Measurements from ENCODE around the gene PCDHGA3.
A peak's percentile ranks its signal among the peaks of the same experiment; 100 is the strongest.
"Not testable (repeated sequence)": the region's sequence is repeated elsewhere in the genome, so short reads cannot be mapped to it uniquely, and the experiment has no call there.

The PCDHGA3 gene

DNA sequence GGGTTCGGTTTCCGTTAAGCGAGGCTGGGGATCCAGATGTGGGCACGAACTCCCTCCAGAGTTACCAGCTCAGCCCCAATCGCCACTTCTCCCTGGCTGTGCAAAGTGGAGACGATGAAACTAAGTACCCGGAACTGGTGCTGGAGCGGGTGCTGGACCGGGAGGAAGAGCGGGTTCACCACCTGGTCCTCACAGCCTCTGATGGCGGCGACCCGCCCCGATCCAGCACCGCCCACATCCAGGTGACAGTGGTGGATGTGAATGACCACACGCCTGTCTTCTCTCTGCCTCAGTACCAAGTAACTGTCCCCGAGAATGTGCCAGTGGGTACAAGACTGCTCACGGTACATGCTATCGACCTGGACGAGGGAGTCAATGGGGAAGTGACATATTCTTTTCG lies 39.7 kb downstream of the PCDHGA3 start:
- no peak for DNase-seq (ENCODE audit: low read depth)

DNA sequence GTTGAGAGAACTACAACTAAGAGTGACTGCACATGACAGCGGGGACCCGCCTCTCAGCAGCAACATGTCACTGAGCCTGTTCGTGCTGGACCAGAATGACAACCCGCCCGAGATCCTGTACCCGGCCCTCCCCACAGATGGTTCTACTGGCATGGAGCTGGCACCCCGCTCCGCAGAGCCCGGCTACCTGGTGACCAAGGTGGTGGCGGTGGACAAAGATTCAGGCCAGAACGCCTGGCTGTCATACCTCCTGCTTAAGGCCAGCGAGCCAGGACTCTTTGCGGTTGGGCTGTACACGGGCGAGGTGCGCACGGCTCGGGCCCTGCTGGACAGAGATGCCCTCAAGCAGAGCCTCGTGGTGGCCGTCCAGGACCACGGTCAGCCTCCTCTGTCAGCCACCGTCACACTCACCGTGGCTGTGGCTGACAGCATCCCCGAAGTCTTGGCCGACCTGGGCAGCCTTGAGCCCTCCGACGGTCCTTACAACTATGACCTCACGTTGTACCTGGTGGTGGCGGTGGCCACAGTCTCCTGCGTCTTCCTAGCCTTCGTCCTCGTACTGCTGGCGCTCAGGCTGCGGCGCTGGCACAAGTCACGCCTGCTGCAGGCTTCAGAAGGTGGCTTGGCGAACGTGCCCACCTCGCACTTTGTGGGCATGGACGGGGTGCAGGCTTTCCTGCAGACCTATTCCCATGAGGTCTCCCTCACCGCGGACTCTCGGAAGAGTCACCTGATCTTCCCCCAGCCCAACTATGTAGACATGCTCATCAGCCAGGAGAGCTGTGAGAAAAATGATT lies 41.0 kb downstream of the PCDHGA3 start:
- no peak for DNase-seq (ENCODE audit: low read depth)

DNA sequence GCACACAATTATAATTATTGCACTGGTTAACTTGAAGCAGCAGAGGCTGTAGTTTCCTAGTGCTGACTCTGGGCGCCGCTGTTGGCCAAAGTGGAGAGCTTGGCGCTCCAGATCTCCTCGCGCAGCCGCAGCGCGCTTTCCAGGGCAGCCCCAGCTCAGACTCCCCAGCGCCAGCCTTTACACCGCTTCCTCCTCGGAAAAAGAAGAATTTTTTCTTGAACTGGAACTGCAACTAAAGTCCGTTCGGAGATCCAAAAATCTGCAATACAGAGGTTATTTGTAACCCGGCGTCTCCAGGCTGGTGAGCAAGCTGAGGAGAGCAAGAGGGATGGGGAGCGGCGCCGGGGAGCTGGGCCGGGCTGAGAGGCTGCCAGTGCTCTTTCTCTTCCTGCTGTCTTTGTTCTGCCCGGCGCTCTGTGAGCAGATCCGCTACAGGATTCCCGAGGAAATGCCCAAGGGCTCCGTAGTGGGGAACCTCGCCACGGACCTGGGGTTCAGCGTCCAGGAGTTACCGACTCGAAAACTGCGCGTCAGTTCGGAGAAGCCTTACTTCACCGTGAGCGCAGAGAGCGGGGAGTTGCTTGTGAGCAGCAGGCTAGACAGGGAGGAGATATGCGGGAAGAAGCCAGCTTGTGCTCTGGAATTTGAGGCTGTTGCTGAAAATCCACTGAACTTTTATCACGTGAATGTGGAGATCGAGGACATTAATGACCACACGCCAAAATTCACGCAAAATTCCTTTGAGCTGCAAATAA lies 44.1 kb downstream of the PCDHGA3 start, which contains the start of gene PCDHGB4:
Gene PCDHGB4 (plus strand): TSS at position 142 of the 755 bp plus-strand sequence. CDS start 187 bp downstream, at position 329.
- peak; percentile 21 for DNase-seq (ENCODE audit: low read depth)

DNA sequence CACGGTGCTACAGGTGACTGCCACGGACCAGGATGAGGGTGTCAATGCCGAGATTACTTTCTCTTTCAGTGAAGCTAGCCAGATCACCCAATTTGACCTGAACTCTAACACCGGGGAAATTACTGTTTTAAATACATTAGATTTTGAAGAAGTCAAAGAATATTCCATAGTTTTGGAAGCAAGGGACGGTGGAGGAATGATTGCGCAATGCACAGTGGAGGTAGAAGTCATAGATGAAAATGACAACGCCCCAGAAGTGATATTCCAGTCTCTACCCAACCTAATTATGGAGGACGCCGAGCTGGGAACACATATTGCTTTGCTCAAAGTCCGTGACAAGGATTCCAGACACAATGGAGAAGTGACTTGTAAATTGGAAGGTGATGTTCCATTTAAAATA lies 45.0 kb downstream of the PCDHGA3 start:
- no peak for DNase-seq (ENCODE audit: low read depth)

DNA sequence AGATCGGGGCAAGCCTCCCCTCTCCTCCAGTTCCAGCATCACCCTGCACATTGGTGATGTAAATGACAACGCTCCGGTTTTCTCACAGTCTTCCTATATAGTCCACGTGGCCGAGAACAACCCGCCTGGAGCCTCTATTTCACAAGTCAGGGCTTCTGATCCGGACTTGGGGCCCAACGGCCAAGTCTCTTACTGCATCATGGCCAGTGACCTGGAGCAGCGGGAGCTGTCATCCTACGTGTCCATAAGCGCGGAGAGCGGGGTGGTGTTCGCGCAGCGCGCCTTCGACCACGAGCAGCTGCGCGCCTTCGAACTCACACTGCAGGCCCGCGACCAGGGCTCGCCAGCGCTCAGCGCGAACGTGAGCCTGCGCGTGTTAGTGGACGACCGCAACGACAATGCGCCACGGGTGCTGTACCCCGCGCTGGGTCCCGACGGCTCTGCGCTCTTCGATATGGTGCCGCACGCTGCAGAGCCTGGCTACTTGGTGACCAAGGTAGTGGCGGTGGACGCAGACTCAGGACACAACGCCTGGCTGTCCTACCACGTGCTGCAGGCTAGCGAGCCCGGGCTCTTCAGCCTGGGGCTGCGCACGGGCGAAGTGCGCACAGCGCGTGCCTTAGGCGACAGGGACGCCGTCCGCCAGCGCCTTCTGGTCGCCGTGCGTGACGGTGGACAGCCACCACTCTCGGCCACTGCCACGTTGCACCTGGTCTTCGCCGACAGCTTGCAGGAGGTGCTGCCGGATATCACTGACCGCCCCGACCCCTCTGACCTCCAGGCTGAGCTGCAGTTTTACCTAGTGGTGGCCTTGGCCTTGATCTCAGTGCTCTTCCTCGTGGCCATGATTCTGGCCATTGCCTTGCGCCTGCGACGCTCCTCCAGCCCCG lies 45.8 kb downstream of the PCDHGA3 start:
- DNase-seq (ENCODE audit: low read depth) = no peak

DNA sequence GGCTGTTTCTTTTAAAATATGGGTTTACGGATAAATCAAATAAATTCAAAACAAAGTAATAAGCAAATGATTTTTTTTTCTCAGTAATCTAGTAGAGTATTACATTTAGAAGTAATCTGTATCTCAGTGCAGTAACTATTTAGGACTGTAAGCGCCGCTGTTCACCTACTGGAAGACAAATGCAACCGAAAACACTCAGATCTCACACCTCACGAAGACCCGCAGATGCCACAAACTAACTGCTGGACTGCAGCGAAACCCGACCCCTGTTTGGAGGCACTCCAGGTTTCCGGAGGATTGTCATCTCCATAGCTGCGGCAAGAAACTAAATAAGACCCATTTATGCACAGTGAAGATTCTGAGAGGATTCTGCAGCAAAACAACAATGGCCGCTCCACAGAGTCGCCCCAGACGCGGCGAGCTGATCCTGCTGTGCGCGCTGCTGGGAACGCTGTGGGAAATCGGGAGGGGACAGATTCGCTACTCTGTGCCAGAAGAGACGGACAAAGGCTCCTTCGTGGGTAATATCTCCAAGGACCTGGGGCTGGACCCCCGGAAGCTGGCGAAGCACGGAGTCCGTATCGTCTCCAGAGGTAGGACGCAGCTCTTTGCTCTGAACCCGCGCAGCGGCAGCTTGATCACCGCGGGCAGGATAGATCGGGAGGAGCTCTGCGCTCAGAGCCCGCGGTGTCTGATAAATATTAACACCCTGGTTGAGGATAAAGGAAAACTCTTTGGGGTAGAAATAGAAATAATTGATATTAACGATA lies 49.0 kb downstream of the PCDHGA3 start, which contains the start of gene PCDHGA8:
Gene PCDHGA8 (plus strand): TSS at position 205 of the 770 bp plus-strand sequence. CDS start 181 bp downstream, at position 386.
- DNase-seq (ENCODE audit: low read depth) = no peak

DNA sequence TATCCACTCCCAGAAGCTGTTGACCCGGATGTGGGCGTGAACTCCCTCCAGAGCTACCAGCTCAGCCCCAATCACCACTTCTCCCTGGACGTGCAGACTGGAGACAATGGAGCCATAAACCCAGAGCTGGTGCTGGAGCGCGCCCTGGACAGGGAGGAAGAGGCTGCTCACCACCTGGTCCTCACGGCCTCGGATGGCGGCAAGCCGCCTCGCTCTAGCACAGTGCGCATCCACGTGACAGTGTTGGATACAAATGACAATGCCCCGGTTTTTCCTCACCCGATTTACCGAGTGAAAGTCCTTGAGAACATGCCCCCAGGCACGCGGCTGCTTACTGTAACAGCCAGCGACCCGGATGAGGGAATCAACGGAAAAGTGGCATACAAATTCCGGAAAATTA lies 49.6 kb downstream of the PCDHGA3 start:
- no peak for DNase-seq (ENCODE audit: low read depth)

DNA sequence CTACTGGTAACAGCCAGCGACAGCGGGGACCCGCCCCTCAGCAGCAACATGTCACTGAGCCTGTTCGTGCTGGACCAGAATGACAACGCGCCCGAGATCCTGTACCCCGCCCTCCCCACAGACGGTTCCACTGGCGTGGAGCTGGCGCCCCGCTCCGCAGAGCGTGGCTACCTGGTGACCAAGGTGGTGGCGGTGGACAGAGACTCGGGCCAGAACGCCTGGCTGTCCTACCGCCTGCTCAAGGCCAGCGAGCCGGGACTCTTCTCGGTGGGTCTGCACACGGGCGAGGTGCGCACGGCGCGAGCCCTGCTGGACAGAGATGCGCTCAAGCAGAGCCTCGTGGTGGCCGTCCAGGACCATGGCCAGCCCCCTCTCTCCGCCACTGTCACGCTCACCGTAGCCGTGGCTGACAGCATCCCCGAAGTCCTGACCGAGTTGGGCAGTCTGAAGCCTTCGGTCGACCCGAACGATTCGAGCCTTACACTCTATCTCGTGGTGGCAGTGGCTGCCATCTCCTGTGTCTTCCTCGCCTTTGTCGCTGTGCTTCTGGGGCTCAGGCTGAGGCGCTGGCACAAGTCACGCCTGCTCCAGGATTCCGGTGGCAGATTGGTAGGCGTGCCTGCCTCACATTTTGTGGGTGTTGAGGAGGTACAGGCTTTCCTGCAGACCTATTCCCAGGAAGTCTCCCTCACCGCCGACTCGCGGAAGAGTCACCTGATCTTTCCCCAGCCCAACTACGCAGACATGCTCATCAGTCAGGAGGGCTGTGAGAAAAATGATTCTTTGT lies 51.0 kb downstream of the PCDHGA3 start:
- DNase-seq (ENCODE audit: low read depth) = not testable (repeated sequence)
